Adipose tissue (tissue), 3 donors: ENCODE results near the gene SFN. TPM values are rescaled to one million over a fixed set of nuclear protein-coding genes. Genes with fewer than 3 reads are reported as not detected.
A peak's percentile ranks its signal among the peaks of the same experiment; 100 is the strongest.

Experiments
- H3K27ac ChIP-seq: one replicate; pipeline ENCODE4 v1.5.1; 2013; ENCODE audit warnings: low read depth, low read length
- WGBS, 3 donors: extraction: QIAGEN DNeasy Blood & Tissue Kit; methylation state at CpG; one replicate each; pipeline ENCODE4 v1.1.7; 2013; 5-methylcytosine and 5-hydroxymethylcytosine counted together
- polyA plus RNA-seq, 3 donors: library from polyadenylated mRNA; stranded (reverse); fragments of 200-250 nt; gene quantifications; one replicate each; pipeline ENCODE4 v1.2.3, GENCODE V29; 2013
- donor health status: healthy with polysubstance abuse.
- donor health status: Bipolar disorder and iron deficiency.
- donor health status: healthy.

The SFN gene
- polyA plus RNA-seq, result 1 to 10 TPM in 1 of 3 donors, under 1 TPM in 2; 0.44 to 9.4 (median 0.79) TPM

- WGBS, 3 donors, result 77 to 88% (median 85%) methylated on average over 33 to 37 of the region's 37 CpGs
- H3K27ac ChIP-seq, result no peak within 1 kb of the TSS
Measured at GRCh38 chr1:26862781-26863684, at the start of gene SFN. Gene SFN (plus strand): TSS chr1:26863149. CDS start chr1:26863213, 64 bp downstream.

GRCh38 chr1:26814377-26814776 lies 48.6 kb upstream of the SFN start:
- 70 to 92% (median 73%) methylated on average over 2 of the region's 2 CpGs for WGBS, 3 donors

DNA sequence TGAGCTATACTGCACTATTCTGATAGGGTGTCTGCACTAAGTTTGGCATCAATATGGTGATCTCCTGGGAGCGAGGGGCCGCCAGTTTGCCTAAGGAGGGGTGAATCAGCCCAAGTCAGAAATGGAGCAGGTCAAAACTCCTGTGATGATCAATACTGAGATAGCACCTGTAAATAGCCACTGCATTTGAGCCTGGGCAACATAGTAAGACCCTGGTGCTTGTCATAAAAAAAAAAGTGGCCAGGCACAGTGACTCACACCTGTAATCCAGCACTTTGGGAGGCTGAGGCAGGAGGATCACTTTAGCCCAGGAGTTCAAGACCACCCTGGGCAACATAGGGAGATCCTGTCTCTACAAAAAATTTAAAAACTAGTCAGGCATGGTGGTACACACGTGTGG lies 48.1 kb upstream of the SFN start:
- 88 to 92% (median 91%) methylated on average over 3 of the region's 3 CpGs for WGBS, 3 donors

More at GRCh38 chr1:26814377-26814776, 48.6 kb upstream of the SFN start:
- no peak overlapping the region for H3K27ac ChIP-seq

DNA sequence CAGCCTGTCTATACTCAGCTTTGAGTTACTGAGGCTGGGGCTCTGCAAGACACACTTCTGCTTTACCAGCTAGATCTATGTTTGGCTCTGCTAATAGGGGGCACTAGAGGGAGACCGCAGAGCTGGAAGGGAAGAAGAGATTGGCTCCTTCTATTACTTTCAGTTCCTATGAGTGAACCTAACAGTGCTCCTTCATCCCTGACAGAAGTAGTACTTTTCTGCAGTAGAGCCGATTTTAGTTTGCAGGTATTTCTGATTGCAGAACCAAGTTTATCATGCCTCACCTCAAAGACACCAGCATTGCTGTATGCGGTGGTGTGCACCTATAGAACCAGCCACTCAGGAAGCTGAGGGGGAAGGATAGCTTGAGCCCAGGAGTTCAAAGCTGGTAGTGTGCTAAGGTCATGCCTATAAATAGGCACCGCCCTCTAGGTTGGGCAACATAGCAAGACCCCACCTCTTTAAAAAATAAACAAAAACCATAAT lies 42.1 kb upstream of the SFN start:
- WGBS, 3 donors, result 56 to 78% (median 58%) methylated on average over 4 of the region's 4 CpGs
- H3K27ac ChIP-seq, result no peak overlapping the region

More for the DNA sequence above, 48.1 kb upstream of the SFN start:
- H3K27ac ChIP-seq, result no peak overlapping the region

DNA sequence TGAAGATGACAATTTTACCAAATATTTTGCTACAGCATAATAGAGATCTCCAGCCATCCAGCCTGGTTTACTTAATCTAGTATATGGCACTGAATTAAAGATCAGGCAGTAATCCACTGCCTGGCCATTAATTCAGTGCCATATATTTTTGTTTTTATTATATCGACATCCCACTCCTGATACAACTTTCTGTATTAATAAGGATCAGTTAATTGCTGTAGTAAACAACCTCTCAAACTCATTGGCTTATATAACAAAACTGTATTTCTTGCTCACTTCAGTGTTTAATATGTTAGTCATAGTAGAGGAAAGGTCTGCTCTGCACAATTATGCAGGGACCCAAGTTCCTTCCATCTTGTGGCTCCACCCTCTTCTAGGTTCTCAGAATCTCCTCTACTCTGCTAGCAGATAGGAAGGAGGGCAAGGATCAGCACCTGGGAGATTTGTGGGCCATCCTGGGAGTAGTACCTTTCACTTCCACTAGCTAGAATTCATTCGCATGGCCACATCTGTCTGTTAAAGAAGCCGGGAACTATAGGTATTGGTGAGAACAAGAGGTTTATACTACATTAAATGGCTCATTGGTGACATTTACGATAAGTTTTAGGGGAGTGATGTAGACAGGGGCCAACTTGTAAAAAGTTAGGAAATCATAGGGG lies 40.1 kb upstream of the SFN start:
- 89 to 98% (median 97%) methylated on average over 4 of the region's 4 CpGs for WGBS, 3 donors
- no peak overlapping the region for H3K27ac ChIP-seq

DNA sequence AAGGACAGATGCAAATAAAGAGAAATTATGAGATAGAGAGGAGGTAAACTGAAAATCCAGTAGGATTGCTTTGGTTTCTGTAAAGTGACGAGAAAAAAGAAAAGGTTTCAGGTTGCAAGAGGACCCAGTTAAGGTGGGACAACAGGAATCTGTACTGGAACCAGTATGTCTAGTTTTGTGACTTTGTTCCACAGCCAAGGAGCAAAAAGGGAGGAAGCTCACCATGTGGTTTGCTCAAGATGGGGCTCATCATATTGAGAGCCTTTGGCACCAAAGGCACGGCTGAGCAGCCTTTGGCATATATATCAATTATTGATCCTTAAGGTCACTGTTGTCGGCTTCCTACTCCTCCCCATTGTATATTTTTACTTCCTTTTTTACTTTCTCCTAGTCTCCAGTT lies 38.2 kb upstream of the SFN start:
- 74 to 89% (median 88%) methylated on average over 3 of the region's 3 CpGs for WGBS, 3 donors
- no peak overlapping the region for H3K27ac ChIP-seq

- 0 to 1% (median 1%) methylated on average over 49 to 97 of the region's 107 CpGs for WGBS, 3 donors
Measured at GRCh38 chr1:26826261-26827105, 36.5 kb upstream of the SFN start, which contains the start of gene ZDHHC18. Gene ZDHHC18 (plus strand): TSS chr1:26826688. CDS start chr1:26826805, 117 bp downstream.

GRCh38 chr1:26827106-26827604 lies 35.8 kb upstream of the SFN start:
- 2 to 7% (median 3%) methylated on average over 7 to 17 of the region's 17 CpGs for WGBS, 3 donors

More at GRCh38 chr1:26826261-26827105, 36.5 kb upstream of the SFN start, which contains the start of gene ZDHHC18:
- H3K27ac ChIP-seq, result peak within 1 kb of the TSS; percentile 43

GRCh38 chr1:26827663-26828062 lies 35.3 kb upstream of the SFN start:
- 33 to 41% (median 39%) methylated on average over 11 of the region's 11 CpGs for WGBS, 3 donors
- H3K27ac ChIP-seq, result no peak overlapping the region

More at GRCh38 chr1:26827106-26827604, 35.8 kb upstream of the SFN start:
- H3K27ac ChIP-seq, result peak overlapping the region; percentile 43

DNA sequence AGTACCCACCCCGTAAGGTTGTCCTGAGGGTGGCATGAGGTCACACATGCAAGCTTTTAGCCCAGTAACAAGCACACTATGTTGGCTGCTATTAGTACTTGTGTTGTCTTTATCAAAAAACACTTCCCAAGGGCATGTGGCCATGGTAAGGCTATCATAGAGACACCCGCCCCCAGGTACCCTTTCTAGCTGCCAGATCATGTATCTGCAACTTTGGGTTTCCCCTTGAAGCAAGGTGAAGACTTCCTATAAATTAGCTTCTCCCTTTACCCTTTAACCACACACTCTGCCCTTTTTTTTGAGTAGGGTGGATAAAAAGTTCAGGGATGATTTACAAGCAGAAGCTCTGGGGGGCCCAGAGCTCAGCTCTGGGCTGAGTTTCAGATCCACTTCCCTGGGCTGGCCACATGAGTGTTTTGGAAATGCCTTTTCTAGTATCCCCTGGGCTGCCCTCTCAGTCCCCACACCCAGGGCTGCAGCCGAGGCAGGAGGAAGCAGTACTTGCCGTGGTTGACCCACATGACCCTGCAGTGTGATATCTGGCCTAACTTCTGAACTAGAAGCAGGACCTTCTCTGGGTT lies 34.4 kb upstream of the SFN start:
- H3K27ac ChIP-seq, result peak overlapping the region; percentile 53
- 38 to 68% (median 44%) methylated on average over 4 of the region's 4 CpGs for WGBS, 3 donors

DNA sequence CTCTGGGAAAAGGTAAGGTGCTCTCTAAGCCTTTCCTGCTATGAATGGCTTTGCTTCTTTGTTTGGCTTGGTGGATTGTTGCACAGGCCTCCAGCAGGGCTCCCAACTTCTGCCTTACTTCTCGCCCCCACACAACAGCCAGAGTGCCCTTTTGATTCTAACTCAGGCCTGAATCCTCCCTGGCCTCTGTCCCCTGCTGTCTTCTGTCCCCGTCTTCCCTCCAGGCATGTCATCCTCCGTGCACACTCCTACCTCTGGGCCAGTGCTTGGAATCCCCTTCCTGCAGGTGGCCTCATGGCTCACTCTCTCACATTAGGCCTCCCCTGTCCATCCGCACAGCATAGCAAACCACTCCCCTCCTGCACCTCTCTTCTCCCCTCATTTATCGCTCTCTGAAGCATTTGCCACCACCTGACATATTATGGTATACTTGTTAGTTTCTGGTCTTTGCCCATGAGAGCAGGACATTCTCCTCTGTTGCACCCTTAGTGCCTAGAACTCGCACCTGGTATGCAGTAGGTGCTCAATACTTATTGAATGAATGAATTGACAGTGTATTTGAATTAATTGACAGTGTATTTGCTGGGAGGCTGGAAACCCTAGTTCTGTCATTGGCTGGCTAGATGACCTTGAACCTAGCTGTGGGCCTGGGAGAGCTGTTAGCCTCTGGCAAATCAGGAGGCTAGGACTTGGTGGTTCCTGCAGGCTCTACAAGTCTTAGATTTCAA lies 33.6 kb upstream of the SFN start:
- no peak overlapping the region for H3K27ac ChIP-seq
- 87 to 95% (median 88%) methylated on average over 6 of the region's 6 CpGs for WGBS, 3 donors

DNA sequence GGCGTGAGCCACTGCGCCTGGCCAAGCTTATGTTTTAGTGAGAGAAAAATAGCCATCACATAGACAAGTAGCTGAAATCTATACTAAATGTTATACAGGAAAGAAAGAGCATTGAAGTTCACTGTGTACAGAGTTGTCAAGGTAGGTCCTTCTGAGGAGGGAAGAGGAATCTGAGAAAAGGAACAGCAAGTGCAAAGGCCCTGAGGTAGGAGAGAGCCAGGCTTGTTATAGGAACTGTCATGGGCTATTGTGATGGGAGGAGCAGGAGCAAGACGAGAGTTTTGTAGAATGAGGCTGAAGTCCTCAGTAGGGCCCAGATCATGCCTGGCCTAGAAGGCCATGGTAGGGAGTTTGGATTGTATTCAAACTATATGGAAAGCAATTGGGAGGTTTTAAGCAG lies 31.9 kb upstream of the SFN start:
- H3K27ac ChIP-seq, result no peak overlapping the region
- WGBS, 3 donors, result 91 to 100% (median 97%) methylated on average over 3 of the region's 3 CpGs

DNA sequence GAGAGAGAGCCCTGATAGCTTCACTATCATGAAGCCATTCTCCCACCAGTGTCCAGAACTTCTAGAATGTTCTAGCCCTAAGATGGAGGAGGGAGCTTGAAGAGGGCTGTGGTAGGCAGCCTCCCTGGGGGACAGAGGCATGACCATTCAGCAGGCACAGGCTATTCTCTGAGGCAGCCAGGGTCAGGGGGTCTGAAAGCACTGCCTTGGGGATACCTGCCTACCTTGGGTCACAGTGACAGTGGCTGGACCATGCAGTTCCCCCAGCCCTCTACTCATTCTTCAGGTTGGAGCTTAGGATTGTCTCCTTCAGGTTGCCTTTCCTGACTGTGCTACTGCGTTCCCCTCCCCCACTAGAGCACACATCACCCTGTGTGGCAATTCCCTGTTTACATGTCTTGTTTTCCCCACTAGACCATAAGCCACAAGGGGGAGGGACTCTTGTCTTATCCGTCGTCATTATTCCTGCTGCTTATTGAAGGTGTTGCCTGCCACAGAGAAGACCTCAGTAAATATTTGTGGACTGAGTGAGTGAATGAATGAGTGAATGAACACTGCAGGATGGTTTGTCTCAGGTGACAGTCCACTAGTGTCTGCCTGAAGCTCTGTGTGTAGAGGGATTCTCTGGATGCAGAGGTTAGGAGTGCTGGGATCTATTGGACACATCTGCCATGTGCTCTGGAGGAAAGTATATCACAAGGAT lies 31.3 kb upstream of the SFN start:
- H3K27ac ChIP-seq, result no peak overlapping the region
- WGBS, 3 donors, result 47 to 55% (median 54%) methylated on average over 3 of the region's 3 CpGs

- H3K27ac ChIP-seq, result no peak overlapping the region
- WGBS, 3 donors, result 90 to 92% (median 90%) methylated on average over 16 of the region's 16 CpGs
Measured at GRCh38 chr1:26832249-26832960, 30.5 kb upstream of the SFN start.

GRCh38 chr1:26833432-26834405 lies 29.2 kb upstream of the SFN start:
- H3K27ac ChIP-seq, result peak overlapping the region; percentile 64
- WGBS, 3 donors, result 59 to 83% (median 68%) methylated on average over 23 of the region's 23 CpGs
